HepG2 (cell line): ENCODE measurements around the gene LDAH. TPM values are rescaled to one million over a fixed set of nuclear protein-coding genes. Genes with fewer than 3 reads are reported as not detected.

Experiments used
- ARNT2 ChIP-seq: sonication (generic); formaldehyde crosslinking; IDR thresholded peaks from 2 replicates; pipeline ENCODE4 v1.8.0; 2022; ENCODE audit warnings: mild to moderate bottlenecking, low read depth, missing genetic modification reagents, moderate library complexity
- ATF7-NPFF ChIP-seq: sonication (generic); formaldehyde crosslinking; IDR thresholded peaks from 2 replicates; pipeline ENCODE4 v1.8.1; 2023; ENCODE audit warnings: mild to moderate bottlenecking, low read depth, missing genetic modification reagents, moderate library complexity
- BCL6 ChIP-seq: IDR thresholded peaks from 2 replicates; pipeline ENCODE4 v1.6.1; 2016; ENCODE audit warnings: missing genetic modification reagents, missing compliant biosample characterization
- BHLHE40 ChIP-seq: IDR thresholded peaks from 2 replicates; pipeline ENCODE4 v1.6.1; 2011; ENCODE audit warnings: low read length, improper control_type of control experiment
- CREB1 ChIP-seq, 2 experiments: fragments of 450-650 bp in 1 of 2; IDR thresholded peaks; 2 replicates each; pipeline ENCODE4 v1.6.1; 2016 to 2017; ENCODE audit warnings: control low read depth in 1 of 2, mild to moderate bottlenecking in 1 of 2, missing compliant biosample characterization in 1 of 2, missing genetic modification characterization in 1 of 2
- E2F5 ChIP-seq: sonication (generic); formaldehyde crosslinking; conservative IDR thresholded peaks from 2 replicates; pipeline ENCODE4 v1.4.0; 2020; ENCODE audit warnings: missing genetic modification reagents
- HDAC1 ChIP-seq: sonication (generic); formaldehyde crosslinking; IDR thresholded peaks from 2 replicates; pipeline ENCODE4 v1.5.1; 2020; ENCODE audit warnings: mild to moderate bottlenecking, missing genetic modification reagents
- HNRNPLL ChIP-seq: fragments of 200-400 bp; formaldehyde crosslinking; IDR thresholded peaks from 2 replicates; pipeline ENCODE4 v1.6.1; 2017; ENCODE audit warnings: mild to moderate bottlenecking, low read depth, low read length; ENCODE audit not compliant: poor library complexity, severe bottlenecking
- IRF2 ChIP-seq: IDR thresholded peaks from 2 replicates; pipeline ENCODE4 v1.6.1; 2018; ENCODE audit warnings: missing genetic modification reagents, missing compliant biosample characterization
- PHF21A ChIP-seq: sonication (generic); formaldehyde crosslinking; IDR thresholded peaks from 2 replicates; pipeline ENCODE4 v1.5.0; 2020; ENCODE audit warnings: mild to moderate bottlenecking, missing genetic modification reagents
- PTBP1 ChIP-seq: fragments of 200-400 bp; formaldehyde crosslinking; IDR thresholded peaks from 2 replicates; pipeline ENCODE4 v1.6.1; 2018; ENCODE audit warnings: low read length, low read depth; ENCODE audit not compliant: poor library complexity, severe bottlenecking
- REL ChIP-seq: sonication (generic); formaldehyde crosslinking; conservative IDR thresholded peaks from 2 replicates; pipeline ENCODE4 v1.8.0; 2022; ENCODE audit warnings: mild to moderate bottlenecking, missing genetic modification reagents, moderate library complexity
- SPEN ChIP-seq: sonication (generic); formaldehyde crosslinking; IDR thresholded peaks from 2 replicates; pipeline ENCODE4 v1.5.1; 2020; ENCODE audit warnings: low read depth, mild to moderate bottlenecking, missing genetic modification reagents
- TBX2 ChIP-seq: sonication (generic); formaldehyde crosslinking; IDR thresholded peaks from 2 replicates; pipeline ENCODE4 v1.5.0; 2020; ENCODE audit warnings: missing genetic modification reagents, mild to moderate bottlenecking, borderline replicate concordance
- XBP1 ChIP-seq: sonication (generic); formaldehyde crosslinking; IDR thresholded peaks from 2 replicates; pipeline ENCODE4 v1.5.0; 2020; ENCODE audit warnings: missing genetic modification reagents
- ZFAT ChIP-seq: sonication (generic); formaldehyde crosslinking; conservative IDR thresholded peaks from 2 replicates; pipeline ENCODE4 v1.8.1; 2023; ENCODE audit warnings: missing genetic modification reagents, inconsistent platforms
- ZNF580 ChIP-seq: IDR thresholded peaks from 2 replicates; pipeline ENCODE4 v1.6.1; 2016; ENCODE audit warnings: low read depth, borderline replicate concordance
- ZNF883 ChIP-seq: sonication (generic); formaldehyde crosslinking; IDR thresholded peaks from 2 replicates; pipeline ENCODE4 v1.5.1; 2020; ENCODE audit warnings: mild to moderate bottlenecking, missing genetic modification reagents; ENCODE audit errors: not compliant biosample characterization
- polyA plus RNA-seq, 8 experiments: library from polyadenylated mRNA; depleted of rRNA in 3 of 8; stranded (reverse) in 7 of 8; unstranded in 1 of 8; fragments of >200 nt; fragmentation: Illumina TruSeq in 4 of 8; extraction: Trizol in 4 of 8; gene quantifications; 2 replicates each; pipeline versions ENCODE4 v1.2.1 to v1.2.3, GENCODE V29; 2011 to 2016; ENCODE audit warnings: low read depth in 4 of 8, missing spikeins in 1 of 8, mixed read lengths in 1 of 8; ENCODE audit not compliant: insufficient read depth in 1 of 8
- total RNA-seq, 5 experiments: library from RNA; depleted of rRNA; stranded (reverse); fragments of >200 nt; fragmentation: Illumina TruSeq; extraction: Trizol; gene quantifications; 2 replicates each; pipeline ENCODE4 v1.2.3, GENCODE V29; 2016; ENCODE audit warnings: low read depth in 1 of 5
- TF ChIP-seq, protein P1 (sequence below): sonication (generic); formaldehyde crosslinking; IDR thresholded peaks from 2 replicates; pipeline ENCODE4 v1.8.1; 2023; ENCODE audit warnings: mild to moderate bottlenecking, missing genetic modification reagents
- TF ChIP-seq, protein P2 (sequence below): sonication (generic); formaldehyde crosslinking; IDR thresholded peaks from 2 replicates; pipeline ENCODE4 v1.8.0; 2022; ENCODE audit warnings: missing genetic modification reagents, mild to moderate bottlenecking, moderate library complexity, borderline replicate concordance

The LDAH gene
- total and polyA plus RNA-seq, 2 of the 13 experiments (the other 11 are each of a cell fraction or from before 2014, with no cell fraction given) = 28.8 to 46.2 TPM

DNA sequence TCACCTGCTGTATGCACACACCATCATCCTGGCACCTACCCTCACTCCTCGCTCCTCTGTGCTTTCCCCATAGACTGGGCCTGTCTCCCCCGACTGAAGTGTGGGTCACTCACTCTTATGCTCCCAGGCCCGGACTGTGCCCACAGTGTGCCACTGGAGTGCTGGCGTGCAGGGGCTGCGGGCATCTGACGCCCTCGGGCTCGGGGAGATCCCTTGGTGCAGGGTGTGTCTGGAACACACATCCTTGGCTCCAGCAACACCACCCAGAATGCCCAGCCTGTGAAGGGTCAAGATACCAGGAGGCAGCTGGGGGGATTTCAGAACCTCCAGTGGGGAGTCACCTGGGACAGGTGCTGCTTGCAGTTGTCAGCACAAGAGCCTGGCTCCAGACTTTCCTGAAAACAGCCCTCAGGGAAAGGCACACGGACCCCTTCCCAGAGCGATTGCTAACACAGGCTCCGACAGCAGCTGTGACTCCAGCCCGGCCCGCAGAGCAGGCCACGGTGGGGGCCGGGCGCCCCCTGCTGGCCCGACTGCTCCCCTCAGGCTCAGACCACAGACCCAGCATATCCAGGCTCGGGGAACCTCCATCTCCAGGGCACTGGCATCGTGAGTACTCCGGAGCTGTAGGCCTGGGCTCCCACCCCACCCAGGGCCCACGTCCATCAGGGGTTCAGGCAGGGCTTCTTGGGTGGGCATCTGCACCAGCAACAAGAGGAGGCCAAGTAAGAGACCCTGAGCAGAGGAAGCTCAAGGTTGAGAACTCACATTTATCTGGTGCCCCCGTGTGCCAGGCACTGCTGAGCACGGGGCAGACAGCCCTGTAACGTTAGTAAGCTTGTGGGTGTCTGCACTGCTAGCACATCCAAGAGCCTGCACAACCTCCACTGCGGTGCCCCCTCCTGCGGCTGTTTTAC is 180.6 kb downstream of the LDAH start (continued):
- TF ChIP-seq HNRNPLL (peak; percentile 41), CREB1 (IDR thresholded peaks at IDR 0.05) (no peak), CREB1 (CRISPR knock-in tag; IDR thresholded peaks at IDR 0.05) (no peak), REL (no peak), ATF7-NPFF (CRISPR knock-in tag) (no peak), BCL6 (CRISPR knock-in tag) (peak; percentile 25; the same call in 1 of the 2 replicates), E2F5 (CRISPR knock-in tag) (no peak), XBP1 (CRISPR knock-in tag) (no peak), ZNF883 (peak; percentile 13), ARNT2 (no peak), ZNF580 (CRISPR knock-in tag) (peak; percentile 79; the same call in 1 of the 2 replicates), HDAC1 (CRISPR knock-in tag) (peak; percentile 28; the same call in 1 of the 2 replicates), BHLHE40 (peak; percentile 41; the same call in 1 of the 2 replicates), PHF21A (no peak; the same call in 1 of the 2 replicates), IRF2 (CRISPR knock-in tag) (0 out of 2 replicates have a peak, but pooled peaks have one; percentile 46), SPEN (CRISPR knock-in tag) (peak; percentile 47; the same call in 1 of the 2 replicates), ZFAT (no peak), TBX2 (CRISPR knock-in tag) (peak; percentile 72), PTBP1 (peak; percentile 69)
- TF ChIP-seq, protein P1, sequence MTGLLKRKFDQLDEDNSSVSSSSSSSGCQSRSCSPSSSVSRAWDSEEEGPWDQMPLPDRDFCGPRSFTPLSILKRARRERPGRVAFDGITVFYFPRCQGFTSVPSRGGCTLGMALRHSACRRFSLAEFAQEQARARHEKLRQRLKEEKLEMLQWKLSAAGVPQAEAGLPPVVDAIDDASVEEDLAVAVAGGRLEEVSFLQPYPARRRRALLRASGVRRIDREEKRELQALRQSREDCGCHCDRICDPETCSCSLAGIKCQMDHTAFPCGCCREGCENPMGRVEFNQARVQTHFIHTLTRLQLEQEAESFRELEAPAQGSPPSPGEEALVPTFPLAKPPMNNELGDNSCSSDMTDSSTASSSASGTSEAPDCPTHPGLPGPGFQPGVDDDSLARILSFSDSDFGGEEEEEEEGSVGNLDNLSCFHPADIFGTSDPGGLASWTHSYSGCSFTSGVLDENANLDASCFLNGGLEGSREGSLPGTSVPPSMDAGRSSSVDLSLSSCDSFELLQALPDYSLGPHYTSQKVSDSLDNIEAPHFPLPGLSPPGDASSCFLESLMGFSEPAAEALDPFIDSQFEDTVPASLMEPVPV (CRISPR knock-in tag) = no peak
- TF ChIP-seq, protein P2, sequence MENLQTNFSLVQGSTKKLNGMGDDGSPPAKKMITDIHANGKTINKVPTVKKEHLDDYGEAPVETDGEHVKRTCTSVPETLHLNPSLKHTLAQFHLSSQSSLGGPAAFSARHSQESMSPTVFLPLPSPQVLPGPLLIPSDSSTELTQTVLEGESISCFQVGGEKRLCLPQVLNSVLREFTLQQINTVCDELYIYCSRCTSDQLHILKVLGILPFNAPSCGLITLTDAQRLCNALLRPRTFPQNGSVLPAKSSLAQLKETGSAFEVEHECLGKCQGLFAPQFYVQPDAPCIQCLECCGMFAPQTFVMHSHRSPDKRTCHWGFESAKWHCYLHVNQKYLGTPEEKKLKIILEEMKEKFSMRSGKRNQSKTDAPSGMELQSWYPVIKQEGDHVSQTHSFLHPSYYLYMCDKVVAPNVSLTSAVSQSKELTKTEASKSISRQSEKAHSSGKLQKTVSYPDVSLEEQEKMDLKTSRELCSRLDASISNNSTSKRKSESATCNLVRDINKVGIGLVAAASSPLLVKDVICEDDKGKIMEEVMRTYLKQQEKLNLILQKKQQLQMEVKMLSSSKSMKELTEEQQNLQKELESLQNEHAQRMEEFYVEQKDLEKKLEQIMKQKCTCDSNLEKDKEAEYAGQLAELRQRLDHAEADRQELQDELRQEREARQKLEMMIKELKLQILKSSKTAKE = no peak
